Measurements from ENCODE around the gene ABAT.

GRCh38 chr16:8646326-8647053, 27.9 kb upstream of the ABAT start:
- TF ChIP-seq ZNF274 (IDR thresholded peaks at IDR 0.05; ENCODE audit: low read depth, low read length) (no peak), JUND (IDR thresholded peaks at IDR 0.05) (no peak), EZH2 (IDR thresholded peaks at IDR 0.05) (no peak), POLR2AphosphoS5 (IDR thresholded peaks at IDR 0.05; ENCODE audit: low read depth, low read length) (no peak), EZH2phosphoT487 (IDR thresholded peaks at IDR 0.05; ENCODE audit: borderline replicate concordance) (no peak), RAD21 (IDR thresholded peaks at IDR 0.05; ENCODE audit: low read depth) (no peak), SP1 (IDR thresholded peaks at IDR 0.05; ENCODE audit: low read depth) (no peak), POLR2A (IDR thresholded peaks at IDR 0.05; ENCODE audit: borderline replicate concordance, extremely low read depth, insufficient read depth, insufficient read length) (no peak), SIN3A (IDR thresholded peaks at IDR 0.05; ENCODE audit: low read depth) (no peak), YY1 (IDR thresholded peaks at IDR 0.05; ENCODE audit: extremely low read depth, insufficient replicate concordance, low read depth, low read length) (no peak)
- TF ChIP-seq, protein P1, sequence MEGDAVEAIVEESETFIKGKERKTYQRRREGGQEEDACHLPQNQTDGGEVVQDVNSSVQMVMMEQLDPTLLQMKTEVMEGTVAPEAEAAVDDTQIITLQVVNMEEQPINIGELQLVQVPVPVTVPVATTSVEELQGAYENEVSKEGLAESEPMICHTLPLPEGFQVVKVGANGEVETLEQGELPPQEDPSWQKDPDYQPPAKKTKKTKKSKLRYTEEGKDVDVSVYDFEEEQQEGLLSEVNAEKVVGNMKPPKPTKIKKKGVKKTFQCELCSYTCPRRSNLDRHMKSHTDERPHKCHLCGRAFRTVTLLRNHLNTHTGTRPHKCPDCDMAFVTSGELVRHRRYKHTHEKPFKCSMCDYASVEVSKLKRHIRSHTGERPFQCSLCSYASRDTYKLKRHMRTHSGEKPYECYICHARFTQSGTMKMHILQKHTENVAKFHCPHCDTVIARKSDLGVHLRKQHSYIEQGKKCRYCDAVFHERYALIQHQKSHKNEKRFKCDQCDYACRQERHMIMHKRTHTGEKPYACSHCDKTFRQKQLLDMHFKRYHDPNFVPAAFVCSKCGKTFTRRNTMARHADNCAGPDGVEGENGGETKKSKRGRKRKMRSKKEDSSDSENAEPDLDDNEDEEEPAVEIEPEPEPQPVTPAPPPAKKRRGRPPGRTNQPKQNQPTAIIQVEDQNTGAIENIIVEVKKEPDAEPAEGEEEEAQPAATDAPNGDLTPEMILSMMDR (IDR thresholded peaks at IDR 0.05 in 2 of 3, conservative IDR thresholded peaks at IDR 0.05 in 1 of 3; ENCODE audit: borderline replicate concordance in 1 of 3, insufficient read depth in 1 of 3, low read depth in 2 of 3, low read length in 2 of 3): no peak
- TF ChIP-seq, protein P2, sequence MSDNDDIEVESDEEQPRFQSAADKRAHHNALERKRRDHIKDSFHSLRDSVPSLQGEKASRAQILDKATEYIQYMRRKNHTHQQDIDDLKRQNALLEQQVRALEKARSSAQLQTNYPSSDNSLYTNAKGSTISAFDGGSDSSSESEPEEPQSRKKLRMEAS (IDR thresholded peaks at IDR 0.05): no peak
